Skin epidermis (tissue), 12 donors: ENCODE results near the gene CAGE1.
A peak's percentile ranks its signal among the peaks of the same experiment; 100 is the strongest.

Source experiments
- H3K27ac ChIP-seq, 21 experiments: fragments of 200-600 bp; sonication (generic) in 11 of 21; one replicate each; pipeline ENCODE4 v1.5.0; 2020; ENCODE audit warnings: mild to moderate bottlenecking in 3 of 21, inconsistent platforms in 2 of 21, moderate library complexity in 2 of 21
- H3K4me3 ChIP-seq, 7 experiments: fragments of 200-600 bp; sonication (generic) in 2 of 7; one replicate each; pipeline ENCODE4 v1.5.0; 2020; ENCODE audit warnings: inconsistent platforms in 2 of 7, mild to moderate bottlenecking in 2 of 7, moderate library complexity in 1 of 7

Gene CAGE1

DNA sequence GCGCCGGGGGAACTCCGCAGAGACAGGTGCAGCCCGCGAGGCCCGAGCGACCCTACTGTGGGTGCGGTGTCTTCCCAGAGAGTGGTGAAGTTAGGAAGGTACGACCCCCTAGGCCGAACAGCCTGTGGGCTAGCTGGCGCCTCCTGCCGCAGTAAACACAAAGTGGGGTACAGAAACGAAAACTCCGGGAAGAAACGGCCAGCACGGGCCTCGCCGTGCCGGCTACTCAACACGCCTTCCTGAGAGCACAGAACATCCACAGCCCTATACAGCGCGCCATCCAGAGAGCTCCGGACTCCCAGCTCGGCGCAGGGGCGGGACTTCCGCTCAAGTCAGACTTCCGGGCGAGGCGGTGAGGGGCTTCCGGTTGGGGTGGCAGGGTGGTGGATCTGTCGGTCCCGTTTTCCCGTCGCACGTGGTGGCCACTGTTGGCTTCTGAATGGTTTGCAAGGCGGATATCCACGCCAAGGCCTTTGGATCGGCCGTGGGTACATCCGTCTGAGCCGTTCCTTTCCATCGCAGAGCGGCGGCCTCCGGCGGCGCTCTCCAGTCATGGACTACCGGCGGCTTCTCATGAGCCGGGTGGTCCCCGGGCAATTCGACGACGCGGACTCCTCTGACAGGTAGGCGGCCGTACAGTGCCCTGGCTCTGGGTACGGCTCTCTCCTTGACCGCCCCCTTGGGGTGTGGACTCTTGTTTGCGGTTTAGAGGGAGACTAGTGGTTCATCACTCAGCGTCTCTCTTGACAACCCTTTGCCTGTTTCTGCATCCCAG is at the start of gene CAGE1, which contains the start of gene RIOK1:
TSS of gene CAGE1 (minus strand) at position 292 of the 775 bp plus-strand sequence. CDS start 2,569 bp downstream, outside the sequence.
TSS of gene RIOK1 (plus strand) at position 358 of the 775 bp plus-strand sequence. CDS start at position 553, 195 bp downstream.
- Histone ChIP-seq H3K4me3 (peak within 1 kb of the TSS; percentile 47 to 87 (median 81)), H3K27ac (peak within 1 kb of the TSS; percentile 49 to 95 (median 91))

GRCh38 chr6:7439228-7439627 is 49.7 kb upstream of the CAGE1 start:
- H3K27ac ChIP-seq, result peak overlapping the region in 1 of 21 experiments; percentile 6
- H3K4me3 ChIP-seq, result no peak overlapping the region

GRCh38 chr6:7438011-7438410 is 48.5 kb upstream of the CAGE1 start:
- Histone ChIP-seq H3K27ac (no peak overlapping the region), H3K4me3 (no peak overlapping the region)

DNA sequence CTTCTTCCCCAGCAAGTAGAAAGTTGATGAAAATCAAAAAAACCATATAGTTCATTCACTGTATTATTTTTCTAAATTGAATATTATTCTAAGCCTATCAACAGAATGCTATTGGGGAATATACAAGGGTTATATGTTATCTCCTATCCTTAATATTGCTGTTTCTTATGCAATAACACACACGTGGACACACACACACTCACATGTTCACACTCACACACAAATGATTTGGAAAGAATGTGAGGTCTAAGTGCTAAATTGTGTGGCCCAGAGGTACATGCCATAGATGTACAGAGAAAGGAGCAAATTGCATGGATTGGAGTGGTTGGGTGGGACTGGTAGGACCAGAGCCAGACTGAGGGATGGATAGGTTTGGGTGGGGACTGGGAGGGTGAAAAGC is 45.1 kb upstream of the CAGE1 start:
- H3K27ac ChIP-seq, result no peak overlapping the region
- no peak overlapping the region for H3K4me3 ChIP-seq

DNA sequence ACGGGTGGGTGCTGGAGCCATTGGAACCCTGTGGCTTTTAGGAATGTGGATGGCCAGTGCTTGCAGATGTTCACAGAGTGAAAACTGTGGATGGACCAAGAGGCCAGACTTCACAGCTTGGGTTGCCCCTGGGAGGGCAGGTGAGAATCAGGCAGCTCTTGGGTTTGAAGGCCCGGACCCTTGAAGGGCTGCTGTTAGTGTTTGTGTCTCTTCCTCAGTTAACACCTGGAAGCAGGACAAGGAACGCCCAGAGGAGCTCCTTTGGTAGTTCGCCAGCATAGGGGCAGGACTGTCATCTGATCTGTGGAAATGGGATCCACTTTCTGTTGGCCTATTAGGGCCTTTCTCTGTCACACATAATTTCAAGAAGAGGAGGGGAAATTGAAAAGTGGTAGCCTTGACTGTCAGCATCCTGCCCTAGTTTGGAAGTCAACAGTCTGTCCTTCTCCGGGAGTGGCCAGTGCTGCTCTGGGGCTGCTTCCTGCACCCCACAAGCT is 43.6 kb upstream of the CAGE1 start:
- peak overlapping the region in 4 of 21 experiments; percentile 10 to 69 (median 46) for H3K27ac ChIP-seq
- no peak overlapping the region for H3K4me3 ChIP-seq

GRCh38 chr6:7432391-7433120 is 43.0 kb upstream of the CAGE1 start:
- no peak overlapping the region for H3K4me3 ChIP-seq
- peak overlapping the region in 6 of 21 experiments; percentile 7 to 69 (median 26) for H3K27ac ChIP-seq

DNA sequence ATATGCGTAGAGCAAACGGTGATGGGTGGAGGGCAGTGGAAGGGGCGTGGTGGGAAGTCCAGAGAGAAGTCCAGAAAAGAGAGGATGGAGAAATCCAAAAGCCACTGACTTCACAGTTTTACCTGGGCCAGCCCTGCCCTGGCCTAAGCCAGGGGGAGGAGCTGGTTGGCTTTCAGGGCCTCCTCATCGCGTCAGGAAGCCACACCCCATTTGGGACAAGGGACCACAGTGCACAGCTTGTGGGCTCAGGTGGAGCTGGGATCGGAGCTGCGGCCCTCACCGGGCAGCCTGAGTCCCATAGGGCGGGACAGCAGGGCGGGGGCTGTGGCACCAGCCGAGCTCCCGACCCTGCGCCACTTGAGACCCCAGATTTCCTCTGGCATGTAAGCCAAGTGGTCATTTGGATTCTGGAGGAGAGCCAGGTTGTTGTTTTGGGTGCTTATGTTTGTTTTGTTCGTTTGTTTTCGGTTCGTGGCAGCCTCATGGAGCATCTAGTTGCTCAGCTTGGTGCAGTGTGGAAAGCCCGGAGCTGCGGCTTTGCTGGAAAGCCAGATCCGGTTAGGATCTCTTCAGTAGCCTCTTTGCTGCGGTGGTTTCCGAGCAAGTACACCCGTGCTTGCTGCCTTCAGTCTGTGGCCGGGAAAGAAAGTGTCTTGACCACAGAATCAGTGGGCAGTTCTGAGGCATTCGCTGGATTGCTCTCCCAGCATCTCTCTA is 42.3 kb upstream of the CAGE1 start:
- Histone ChIP-seq H3K27ac (peak overlapping the region in 6 of 21 experiments; percentile 5 to 69 (median 23)), H3K4me3 (no peak overlapping the region)

DNA sequence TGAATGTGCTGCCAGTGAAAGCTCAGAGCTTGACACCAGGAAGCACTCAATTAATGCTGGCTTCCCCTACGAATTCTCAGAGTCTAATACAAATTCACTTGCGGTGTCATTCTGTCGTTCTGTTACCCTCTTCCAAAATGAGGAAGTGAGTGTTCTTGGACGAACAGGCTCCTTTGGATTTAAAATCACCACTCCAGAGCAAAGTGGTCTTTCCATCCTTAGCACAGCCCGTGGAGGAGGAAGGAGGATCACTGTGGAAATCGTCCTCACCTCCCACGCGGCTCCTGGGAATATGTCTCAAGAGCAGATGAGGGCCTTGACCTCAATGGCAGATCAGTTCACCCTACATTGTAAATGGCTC is 41.8 kb upstream of the CAGE1 start:
- peak overlapping the region in 1 of 21 experiments; percentile 69 for H3K27ac ChIP-seq
- no peak overlapping the region for H3K4me3 ChIP-seq

DNA sequence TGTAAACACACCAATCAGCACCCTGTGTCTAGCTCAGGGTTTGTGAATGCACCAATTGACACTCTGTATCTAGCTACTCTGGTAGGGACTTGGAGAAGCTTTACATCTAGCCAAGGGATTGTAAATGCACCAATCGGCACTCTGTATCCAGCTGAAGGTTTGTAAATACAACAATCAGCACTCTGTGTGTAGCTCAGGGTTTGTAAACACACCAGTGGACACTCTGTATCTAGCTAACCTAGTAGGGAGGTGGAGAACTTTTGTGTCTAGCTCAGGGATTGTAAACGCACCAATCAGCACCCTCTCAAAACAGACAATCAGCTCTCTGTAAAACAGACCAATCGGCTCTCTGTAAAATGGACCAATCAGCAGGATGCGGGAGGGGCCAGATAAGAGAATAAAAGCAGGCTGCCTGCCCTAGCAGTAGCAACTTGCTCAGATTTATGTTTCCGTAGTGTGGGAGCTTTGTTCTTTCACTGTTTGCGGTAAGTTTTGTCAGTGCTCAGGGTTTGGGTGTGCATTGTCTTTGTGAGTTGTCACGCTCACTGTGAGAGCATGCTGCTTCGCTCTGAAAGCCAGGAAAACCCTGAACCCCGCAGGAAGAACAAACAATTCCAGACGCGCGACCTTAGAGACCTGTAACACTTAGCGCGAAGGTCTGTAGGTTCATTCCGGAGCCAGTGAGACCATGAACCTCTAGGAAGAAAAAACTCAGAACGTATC is 37.1 kb upstream of the CAGE1 start:
- peak overlapping the region in 1 of 21 experiments; percentile 6 for H3K27ac ChIP-seq
- H3K4me3 ChIP-seq, result no peak overlapping the region

- no peak overlapping the region for H3K4me3 ChIP-seq
- H3K27ac ChIP-seq, result no peak overlapping the region
These were observed 36.3 kb upstream of the CAGE1 start for GRCh38 chr6:7425808-7426190.

- H3K4me3 ChIP-seq, result no peak overlapping the region
- no peak overlapping the region for H3K27ac ChIP-seq
These were observed 35.6 kb upstream of the CAGE1 start for GRCh38 chr6:7424967-7425807.

DNA sequence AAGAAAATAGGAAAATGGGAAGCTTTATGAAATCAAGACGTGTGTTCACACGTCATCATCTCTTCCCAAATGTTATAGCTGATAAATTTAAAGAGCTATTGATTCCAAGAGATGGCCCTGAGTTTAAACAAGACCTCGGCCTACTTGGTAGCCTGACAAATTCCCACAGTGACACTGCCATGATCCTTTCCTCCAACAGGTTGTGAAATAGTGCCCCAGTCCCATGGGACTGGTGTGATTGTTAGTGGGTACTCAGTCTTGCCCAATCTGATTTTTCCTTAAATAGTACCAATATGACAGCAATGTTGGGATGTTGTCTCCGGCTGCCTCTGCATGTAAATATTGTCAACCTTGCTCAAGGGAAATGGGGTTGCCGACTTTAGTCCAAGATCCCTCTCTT is 34.5 kb upstream of the CAGE1 start:
- H3K4me3 ChIP-seq, result no peak overlapping the region

DNA sequence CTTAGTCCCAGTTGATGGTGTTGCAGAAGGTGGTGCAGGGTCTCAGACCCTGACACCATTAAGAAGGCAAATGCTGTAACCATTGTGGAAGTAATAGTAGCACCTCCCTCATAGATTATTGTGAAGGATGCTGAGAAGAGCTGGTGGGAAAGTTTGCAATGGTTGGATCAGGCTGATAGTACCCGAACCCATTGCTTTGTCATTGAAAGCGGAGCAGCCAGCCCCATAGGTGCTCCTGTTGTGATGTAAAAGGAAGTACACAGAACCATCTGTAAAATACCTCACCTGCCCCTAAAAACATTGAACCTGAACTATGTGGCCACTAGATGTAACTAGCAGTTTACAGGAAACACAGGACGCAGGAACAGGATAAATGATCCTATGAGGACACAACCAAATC is 31.5 kb upstream of the CAGE1 start:
- no peak overlapping the region for H3K27ac ChIP-seq
- no peak overlapping the region for H3K4me3 ChIP-seq

More for the DNA sequence above, 34.5 kb upstream of the CAGE1 start:
- no peak overlapping the region for H3K27ac ChIP-seq

DNA sequence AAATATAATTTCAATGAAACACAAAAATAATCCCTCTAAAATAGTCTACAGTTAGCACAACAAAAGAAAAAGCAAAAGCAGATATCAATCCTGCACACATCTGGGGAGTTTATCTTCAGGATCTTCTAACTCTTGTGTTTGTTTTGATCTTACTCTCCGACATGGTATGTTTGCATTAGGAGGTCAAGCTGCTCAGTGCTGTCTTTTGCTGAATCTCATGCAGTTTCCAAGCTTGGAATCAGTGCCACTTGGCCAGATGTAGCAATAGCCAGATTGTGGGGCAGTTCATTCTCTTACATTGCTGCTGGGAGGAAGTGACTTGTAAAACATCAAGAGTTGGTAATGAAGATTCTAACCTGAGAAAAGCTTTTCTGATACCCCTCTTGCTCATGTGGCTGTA is 29.5 kb upstream of the CAGE1 start:
- no peak overlapping the region for H3K27ac ChIP-seq

DNA sequence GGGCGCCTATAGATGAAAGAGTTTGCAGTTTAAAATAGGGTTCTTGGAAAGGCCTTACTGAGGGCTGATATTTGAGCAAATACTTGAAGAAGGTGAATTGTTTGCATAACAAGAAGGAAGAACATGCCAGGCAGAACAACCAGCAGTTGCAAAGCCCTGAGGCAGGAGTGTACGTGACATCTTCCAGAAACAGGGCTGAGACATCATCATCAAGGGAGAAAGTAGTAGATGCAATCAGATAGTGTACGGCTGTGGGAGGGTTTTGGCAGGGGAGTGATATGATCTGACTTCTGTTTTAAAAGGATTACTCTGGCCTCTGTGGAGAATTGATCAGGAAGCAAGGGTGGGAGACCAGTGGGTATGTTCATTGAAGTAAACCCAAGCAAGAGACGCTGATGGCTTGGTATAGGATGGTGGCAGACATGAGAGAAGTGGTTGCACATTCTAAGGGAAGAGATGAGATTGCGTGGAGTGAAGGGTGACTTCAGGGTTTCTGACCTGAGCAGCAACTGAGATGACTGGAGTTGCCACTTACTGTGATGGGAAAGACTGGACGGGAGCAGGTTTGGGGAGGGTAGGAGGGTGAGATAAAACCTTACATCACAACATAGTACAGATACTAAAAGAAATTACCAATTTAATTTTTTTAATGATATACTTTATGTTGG is 28.8 kb upstream of the CAGE1 start:
- no peak overlapping the region for H3K27ac ChIP-seq
- H3K4me3 ChIP-seq, result no peak overlapping the region

More for the DNA sequence above, 29.5 kb upstream of the CAGE1 start:
- no peak overlapping the region for H3K4me3 ChIP-seq

GRCh38 chr6:7417684-7418083 is 28.1 kb upstream of the CAGE1 start:
- no peak overlapping the region for H3K27ac ChIP-seq
- no peak overlapping the region for H3K4me3 ChIP-seq

DNA sequence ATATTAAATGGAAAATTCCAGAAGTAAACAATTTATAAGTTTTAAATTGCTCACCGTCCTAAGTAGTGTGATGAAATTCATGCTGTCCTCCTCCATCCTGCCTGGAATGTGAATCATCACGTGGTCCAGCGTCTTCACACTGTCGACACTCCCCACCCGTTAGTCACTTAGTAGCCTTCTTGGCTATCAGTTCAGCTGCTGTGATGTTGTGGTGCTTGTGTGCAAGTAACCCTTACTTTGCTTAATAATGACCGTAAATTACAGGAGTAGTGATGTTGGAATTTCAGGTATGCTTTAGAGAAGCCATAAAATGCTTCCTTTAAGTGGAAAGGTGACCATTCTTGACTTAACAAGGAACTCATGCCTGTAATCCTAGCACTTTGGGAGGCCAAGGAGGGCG is 25.3 kb upstream of the CAGE1 start:
- H3K27ac ChIP-seq, result no peak overlapping the region

More for the DNA sequence above, 25.3 kb upstream of the CAGE1 start:
- no peak overlapping the region for H3K4me3 ChIP-seq
